Measurements from ENCODE around the gene MYOG. TPM values are rescaled to one million over a fixed set of nuclear protein-coding genes. Genes with fewer than 3 reads are reported as not detected.

The MYOG gene
- total RNA-seq, 4 donors from 2014 or later: not detected

DNA sequence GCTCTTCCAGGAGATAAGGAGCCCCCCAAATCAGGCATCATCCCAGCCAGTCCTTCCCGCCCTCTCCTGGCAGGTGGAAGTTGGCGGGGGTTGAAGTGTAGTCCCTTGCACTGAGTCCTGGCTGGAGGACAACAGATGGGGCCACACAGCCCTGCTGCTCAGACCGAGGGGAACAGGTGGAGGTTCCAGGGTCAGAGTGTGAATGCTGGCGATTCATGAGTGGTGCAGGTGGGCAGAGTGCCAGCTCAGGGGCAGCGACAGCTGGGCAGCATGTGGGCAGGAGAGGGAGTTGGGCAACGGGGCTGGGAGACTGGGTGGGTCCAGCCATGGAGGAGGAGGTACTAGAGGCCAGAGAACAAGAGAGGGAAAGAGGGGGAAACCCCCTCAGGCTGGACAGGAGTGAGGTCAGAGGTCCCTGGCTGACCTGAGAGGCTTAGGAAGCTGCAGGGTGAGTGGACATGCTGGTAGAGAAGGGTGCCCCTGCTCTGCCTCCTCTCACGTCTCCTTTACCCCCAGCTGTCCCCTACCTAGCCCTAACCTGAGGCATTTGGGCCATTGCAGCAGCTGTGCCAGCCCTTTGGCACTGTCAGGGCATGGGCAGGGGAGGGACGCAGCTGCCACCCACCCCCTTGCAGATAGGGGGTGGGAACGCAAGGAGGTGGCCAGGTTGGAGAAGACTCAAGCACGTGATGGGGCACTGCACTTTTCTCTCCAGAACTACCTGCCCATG, 30.4 kb upstream of the MYOG start:
- Histone ChIP-seq H3K9me3 (no peaks in the 10 kb centered on the region), H3K4me1 (peaks cover 8% of the 10 kb centered on the region), H3K27ac (no peak overlapping the region), H3K4me3 (no peak overlapping the region), H3K36me3 (no peaks in the 10 kb centered on the region), H3K27me3 (peaks cover 50% of the 10 kb centered on the region)
- WGBS: 65% methylated on average over 10 of the region's 10 CpGs
- TF ChIP-seq POLR2A (IDR thresholded peaks at IDR 0.05): no peak
- no peak for TF ChIP-seq POLR2AphosphoS5 (IDR thresholded peaks at IDR 0.05)
- TF ChIP-seq EP300 (IDR thresholded peaks at IDR 0.05): no peak
- no peak for DNase-seq (ENCODE audit: low spot score in 2 of 2)

DNA sequence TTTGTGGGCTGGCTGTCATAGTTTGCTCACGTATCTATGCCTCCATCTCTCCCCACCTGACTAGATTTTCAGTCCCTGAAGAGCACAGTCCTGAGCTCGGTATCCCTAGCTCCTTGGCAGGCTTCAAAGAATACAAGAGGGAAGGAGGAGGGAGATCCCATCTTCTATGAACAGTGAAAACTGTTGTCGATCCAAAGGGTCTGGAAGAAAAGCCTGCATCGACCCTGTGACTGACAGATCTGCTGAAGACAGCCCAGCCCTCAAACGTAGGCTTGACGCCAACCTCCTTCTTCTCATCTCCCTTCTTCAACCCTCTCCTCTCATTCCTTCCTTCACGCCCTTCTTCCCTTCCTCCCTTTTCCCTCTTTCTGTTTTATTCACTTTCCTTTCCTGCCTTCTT, 28.4 kb upstream of the MYOG start:
- TF ChIP-seq POLR2A (IDR thresholded peaks at IDR 0.05) (no peak), POLR2AphosphoS5 (IDR thresholded peaks at IDR 0.05) (no peak), EP300 (IDR thresholded peaks at IDR 0.05) (no peak)
- TF ChIP-seq, protein P1, sequence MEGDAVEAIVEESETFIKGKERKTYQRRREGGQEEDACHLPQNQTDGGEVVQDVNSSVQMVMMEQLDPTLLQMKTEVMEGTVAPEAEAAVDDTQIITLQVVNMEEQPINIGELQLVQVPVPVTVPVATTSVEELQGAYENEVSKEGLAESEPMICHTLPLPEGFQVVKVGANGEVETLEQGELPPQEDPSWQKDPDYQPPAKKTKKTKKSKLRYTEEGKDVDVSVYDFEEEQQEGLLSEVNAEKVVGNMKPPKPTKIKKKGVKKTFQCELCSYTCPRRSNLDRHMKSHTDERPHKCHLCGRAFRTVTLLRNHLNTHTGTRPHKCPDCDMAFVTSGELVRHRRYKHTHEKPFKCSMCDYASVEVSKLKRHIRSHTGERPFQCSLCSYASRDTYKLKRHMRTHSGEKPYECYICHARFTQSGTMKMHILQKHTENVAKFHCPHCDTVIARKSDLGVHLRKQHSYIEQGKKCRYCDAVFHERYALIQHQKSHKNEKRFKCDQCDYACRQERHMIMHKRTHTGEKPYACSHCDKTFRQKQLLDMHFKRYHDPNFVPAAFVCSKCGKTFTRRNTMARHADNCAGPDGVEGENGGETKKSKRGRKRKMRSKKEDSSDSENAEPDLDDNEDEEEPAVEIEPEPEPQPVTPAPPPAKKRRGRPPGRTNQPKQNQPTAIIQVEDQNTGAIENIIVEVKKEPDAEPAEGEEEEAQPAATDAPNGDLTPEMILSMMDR (IDR thresholded peaks at IDR 0.05): no peak
- H3K36me3 ChIP-seq: no peaks in the 10 kb centered on the region
- H3K27me3 ChIP-seq: peaks cover 30% of the 10 kb centered on the region
- H3K4me3 ChIP-seq: no peak overlapping the region
- H3K9me3 ChIP-seq: no peaks in the 10 kb centered on the region
- DNase-seq (ENCODE audit: low spot score in 2 of 2): no peak
- peaks cover 8% of the 10 kb centered on the region for H3K4me1 ChIP-seq
- WGBS: 78% methylated on average over 7 of the region's 7 CpGs
- no peak overlapping the region for H3K27ac ChIP-seq

DNA sequence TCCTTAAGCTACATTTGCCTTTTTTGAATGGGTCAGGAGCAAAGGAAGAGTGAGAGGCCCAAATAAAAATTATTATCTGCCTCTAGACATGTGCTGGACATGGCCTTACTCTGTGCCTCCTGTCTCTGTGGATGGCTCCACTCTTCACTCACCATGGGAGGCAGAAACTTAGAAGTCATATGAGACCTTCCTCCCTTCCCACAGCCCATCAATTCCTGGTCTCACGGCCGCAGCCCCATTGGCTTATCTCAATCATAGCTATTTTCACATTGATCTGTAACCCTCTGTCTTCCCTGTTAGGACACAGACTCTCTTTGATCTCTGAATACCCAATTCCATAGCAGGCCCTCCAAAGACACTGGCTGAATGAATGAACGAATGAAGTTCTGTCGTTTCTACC, 27.5 kb upstream of the MYOG start:
- WGBS: 84% methylated on average over 4 of the region's 4 CpGs
- no peak for DNase-seq (ENCODE audit: low spot score in 2 of 2)
- Histone ChIP-seq H3K4me1 (peaks cover 8% of the 10 kb centered on the region), H3K27me3 (peaks cover 21% of the 10 kb centered on the region), H3K9me3 (no peaks in the 10 kb centered on the region), H3K36me3 (no peaks in the 10 kb centered on the region), H3K4me3 (no peak overlapping the region), H3K27ac (no peak overlapping the region)
- TF ChIP-seq, protein P1 (IDR thresholded peaks at IDR 0.05): no peak
- TF ChIP-seq POLR2AphosphoS5 (IDR thresholded peaks at IDR 0.05) (no peak), EP300 (IDR thresholded peaks at IDR 0.05) (no peak), POLR2A (IDR thresholded peaks at IDR 0.05) (no peak)

DNA sequence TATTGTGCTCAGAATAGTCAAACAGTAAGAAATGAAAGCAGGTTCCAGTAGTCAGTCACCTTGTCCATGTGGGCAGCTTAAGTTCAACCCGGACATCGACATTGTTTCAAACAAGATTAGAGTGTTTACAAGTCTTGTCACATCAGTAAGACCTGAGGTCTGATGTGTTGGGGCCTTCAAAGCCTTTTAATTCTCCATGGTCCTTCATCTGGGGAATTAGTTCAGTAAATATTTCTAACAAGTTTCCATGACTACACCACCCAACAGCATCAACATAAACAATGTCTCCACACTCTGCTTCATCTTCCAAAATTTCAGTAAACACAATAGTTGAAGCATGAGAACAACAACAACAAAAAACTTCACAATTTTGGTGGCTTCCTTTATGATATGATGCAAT, 26.7 kb upstream of the MYOG start:
- no peaks in the 10 kb centered on the region for H3K36me3 ChIP-seq
- H3K9me3 ChIP-seq: no peaks in the 10 kb centered on the region
- TF ChIP-seq EP300 (IDR thresholded peaks at IDR 0.05): no peak
- no peak for TF ChIP-seq POLR2AphosphoS5 (IDR thresholded peaks at IDR 0.05)
- no peak for TF ChIP-seq POLR2A (IDR thresholded peaks at IDR 0.05)
- TF ChIP-seq, protein P1 (IDR thresholded peaks at IDR 0.05): no peak
- H3K27me3 ChIP-seq: peaks cover 12% of the 10 kb centered on the region
- H3K4me1 ChIP-seq: peaks cover under 1% of the 10 kb centered on the region
- H3K4me3 ChIP-seq: no peak overlapping the region
- DNase-seq (ENCODE audit: low spot score in 2 of 2): no peak
- WGBS: 78% methylated on average over 2 of the region's 2 CpGs
- no peak overlapping the region for H3K27ac ChIP-seq

DNA sequence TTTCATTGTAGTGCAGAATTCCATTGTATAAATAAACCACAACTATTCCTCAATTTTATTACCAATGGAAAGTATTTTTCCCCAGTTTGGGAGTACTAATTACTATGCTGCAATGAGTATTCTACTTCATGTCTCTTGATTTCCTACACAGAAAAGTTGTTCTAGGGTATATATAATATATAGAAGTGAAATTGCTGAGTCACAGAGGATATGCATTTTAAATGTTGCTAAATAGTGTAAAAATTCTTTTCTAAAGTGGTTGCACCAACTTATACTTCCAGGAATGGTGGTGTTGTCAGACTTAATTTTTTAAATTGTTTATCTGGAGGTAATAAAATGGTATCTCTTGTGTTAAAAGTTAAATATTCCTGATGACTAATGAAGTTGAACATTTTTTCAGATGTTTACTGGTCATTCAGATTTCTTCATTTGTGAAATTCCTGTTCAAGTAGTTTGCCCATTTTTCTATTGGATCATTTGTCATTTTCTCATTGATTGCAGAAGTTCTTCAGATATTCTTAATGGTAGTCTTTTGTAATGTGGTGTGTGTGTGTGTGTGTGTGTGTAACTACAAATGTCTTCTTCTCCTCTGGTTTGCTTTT, 19.1 kb upstream of the MYOG start:
- H3K4me1 ChIP-seq: no peaks in the 10 kb centered on the region
- H3K27me3 ChIP-seq: no peaks in the 10 kb centered on the region
- no peaks in the 10 kb centered on the region for H3K36me3 ChIP-seq
- no peaks in the 10 kb centered on the region for H3K9me3 ChIP-seq
- DNase-seq (ENCODE audit: low spot score in 2 of 2): no peak
- H3K4me3 ChIP-seq: no peak overlapping the region
- no peak overlapping the region for H3K27ac ChIP-seq
- TF ChIP-seq POLR2AphosphoS5 (IDR thresholded peaks at IDR 0.05) (no peak), EP300 (IDR thresholded peaks at IDR 0.05) (no peak), POLR2A (IDR thresholded peaks at IDR 0.05) (no peak)
- TF ChIP-seq, protein P1 (IDR thresholded peaks at IDR 0.05): no peak

Data from suprapubic skin (tissue), 4 donors.